KG1 (cell line): Measurements from ENCODE around the gene CTSA.

Source experiments
- DNase-seq: peaks from one replicate; lab custom pipeline; 2025; lab: John Stamatoyannopoulos, UW

The CTSA gene

GRCh38 chr20:45890985-45891983 is at the start of gene CTSA, which contains the start of gene NEURL2:
CTSA (plus strand) TSS chr20:45891335; CDS start chr20:45891569, 234 bp downstream.
NEURL2 (minus strand) TSS chr20:45891208; CDS start chr20:45890991, 217 bp downstream.
- DNase-seq: peak; percentile 44

GRCh38 chr20:45841407-45842129 is 49.6 kb upstream of the CTSA start:
- DNase-seq: no peak

DNA sequence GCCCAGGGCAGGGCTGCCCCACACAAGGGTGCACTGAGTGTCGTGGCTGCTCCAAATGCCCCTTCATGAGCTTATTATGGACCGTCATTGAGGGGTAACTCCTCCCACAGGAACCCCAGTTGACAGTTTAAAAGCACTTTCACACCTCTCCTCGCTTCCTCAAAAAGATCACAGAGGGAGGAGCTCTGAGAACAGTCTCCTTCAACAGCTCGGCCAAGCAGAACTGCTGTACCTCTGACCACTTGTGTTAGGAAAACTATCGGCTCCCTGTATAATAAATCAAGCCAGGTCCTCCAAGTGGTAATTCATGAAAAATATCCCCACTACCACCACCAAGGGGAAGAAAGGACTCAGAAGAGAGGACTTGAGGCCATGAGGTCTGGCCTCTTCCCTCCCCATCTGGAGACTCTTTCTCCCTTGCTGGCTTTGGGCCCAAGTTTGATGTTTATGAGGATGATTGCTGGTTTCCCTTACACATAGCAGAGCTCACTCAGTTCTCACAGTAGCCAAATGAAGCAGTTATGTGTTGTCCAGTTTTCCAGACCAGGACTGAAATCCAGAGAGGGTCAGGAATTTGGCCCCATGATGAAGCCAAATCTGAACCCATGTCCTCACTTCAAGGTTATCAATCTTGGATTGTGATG is 48.8 kb upstream of the CTSA start:
- DNase-seq: no peak

DNA sequence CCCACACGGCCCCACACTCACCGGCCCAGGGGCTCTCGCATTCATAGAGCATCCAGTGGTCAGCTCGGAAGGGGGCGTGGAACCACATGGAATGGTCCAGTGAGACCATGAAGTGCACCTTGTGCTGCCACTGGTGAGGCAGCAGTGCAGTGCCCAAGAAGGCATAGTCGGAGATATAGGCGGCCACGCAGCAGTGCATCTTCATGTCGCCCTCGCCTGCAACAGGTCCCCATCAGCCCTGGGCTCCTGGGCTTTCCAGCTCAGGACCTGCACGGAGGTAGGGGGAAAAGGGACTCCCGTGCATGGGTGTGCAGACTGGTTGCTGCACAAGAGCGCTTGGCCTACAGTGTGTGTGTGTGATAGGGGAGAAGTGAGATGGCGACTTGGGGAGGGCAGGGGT is 47.6 kb upstream of the CTSA start:
- DNase-seq: no peak

- no peak for DNase-seq
Measured at GRCh38 chr20:45845452-45845851, 45.7 kb upstream of the CTSA start.

- DNase-seq: no peak
Measured at GRCh38 chr20:45848421-45848820, 42.7 kb upstream of the CTSA start.

DNA sequence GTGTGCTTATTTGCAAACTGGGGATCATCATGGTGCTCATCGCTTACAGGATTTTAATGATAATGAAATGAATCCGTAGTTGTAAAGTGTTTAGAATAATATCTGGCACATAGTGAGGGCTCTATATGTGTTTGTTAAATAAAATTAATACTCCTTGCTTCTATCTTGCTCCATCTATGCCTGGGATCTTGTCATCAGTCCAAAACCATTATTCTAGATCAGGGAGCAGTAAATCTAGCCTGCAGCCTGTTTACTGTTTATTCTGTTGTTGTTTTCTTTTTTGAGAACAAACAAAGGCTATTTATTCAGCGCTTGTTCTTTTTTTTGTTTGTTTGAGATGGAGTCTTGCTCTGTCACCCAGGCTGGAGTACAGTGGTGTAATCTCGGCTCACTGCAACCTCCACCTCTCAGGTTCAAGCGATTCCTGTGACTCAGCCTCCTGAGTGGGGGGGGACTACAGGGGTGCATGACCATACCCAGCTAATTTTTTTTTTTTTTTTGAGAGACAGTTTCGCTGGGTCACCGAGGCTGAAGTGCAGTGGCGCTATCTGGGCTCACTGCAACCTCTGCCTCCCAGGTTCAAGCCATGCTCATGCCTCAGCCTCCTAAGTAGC is 42.1 kb upstream of the CTSA start:
- no peak for DNase-seq

DNA sequence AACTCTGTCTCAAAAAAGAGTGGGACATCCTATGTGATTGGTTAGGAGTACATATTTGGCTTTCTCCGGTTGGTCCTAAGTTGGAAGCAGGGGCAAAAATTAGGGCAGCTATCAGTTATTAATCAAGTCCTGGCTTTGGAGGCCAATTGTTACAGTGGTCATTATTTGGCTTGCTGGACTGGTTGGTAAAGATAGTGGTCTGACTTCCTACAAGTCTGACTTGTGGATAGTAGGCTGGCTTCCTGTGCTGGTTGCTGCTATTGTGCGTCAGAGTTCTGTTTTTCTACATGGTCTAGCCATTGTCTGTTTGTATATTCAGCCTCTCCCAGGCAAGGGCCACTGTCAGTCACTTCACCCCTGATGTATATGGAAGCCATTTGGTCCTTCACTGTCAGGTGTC is 40.9 kb upstream of the CTSA start:
- no peak for DNase-seq

DNA sequence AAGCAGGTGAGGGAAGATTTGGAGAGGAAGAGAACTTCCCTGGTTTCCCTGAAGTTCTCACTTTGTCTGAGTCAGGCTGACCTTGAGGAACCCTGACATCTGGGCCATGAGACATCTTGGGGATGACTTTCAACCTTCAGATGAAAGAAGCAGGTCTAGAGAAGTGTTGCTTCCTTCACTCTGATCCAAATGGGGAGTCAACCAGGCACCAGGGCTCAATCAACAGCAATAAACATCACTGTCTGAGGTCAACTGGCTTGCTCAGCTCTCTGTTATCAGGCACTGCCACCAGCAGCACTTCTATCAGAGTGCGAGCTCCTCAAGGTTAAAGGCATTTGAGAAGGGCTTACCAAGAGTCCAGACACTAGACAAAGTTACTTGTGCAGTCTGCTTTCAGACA is 40.2 kb upstream of the CTSA start:
- no peak for DNase-seq

- DNase-seq: no peak
Measured at GRCh38 chr20:45851501-45851900, 39.6 kb upstream of the CTSA start.

GRCh38 chr20:45852326-45852725 is 38.8 kb upstream of the CTSA start:
- DNase-seq: no peak

DNA sequence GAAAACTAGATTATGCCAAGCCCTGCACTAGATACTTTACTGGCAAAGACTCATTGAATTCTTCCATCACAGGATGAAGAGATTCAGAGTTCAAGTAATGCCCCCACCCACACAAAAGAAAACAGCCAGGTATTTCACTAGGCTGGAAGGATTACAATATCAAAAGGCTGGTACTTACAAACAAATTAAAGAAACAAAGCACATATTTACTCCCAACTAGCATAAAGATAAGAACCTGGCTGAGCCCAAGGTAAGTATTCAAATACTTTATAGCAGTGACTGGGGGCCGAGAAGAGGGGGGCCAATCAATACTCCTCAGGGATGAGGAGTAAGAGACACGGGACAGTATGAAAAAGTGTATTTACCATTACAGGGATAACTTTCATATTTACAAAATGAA is 37.7 kb upstream of the CTSA start:
- DNase-seq: no peak

- DNase-seq: peak; percentile 99
Measured at GRCh38 chr20:45857114-45857881, 33.8 kb upstream of the CTSA start, which contains the start of the genes ACOT8 and ZSWIM3. ACOT8 (minus strand) TSS chr20:45857392; CDS start chr20:45857315, 77 bp downstream. ZSWIM3 (plus strand) TSS chr20:45857614; CDS start chr20:45857826, 212 bp downstream.

- no peak for DNase-seq
Measured at GRCh38 chr20:45857882-45858216, 33.3 kb upstream of the CTSA start.

DNA sequence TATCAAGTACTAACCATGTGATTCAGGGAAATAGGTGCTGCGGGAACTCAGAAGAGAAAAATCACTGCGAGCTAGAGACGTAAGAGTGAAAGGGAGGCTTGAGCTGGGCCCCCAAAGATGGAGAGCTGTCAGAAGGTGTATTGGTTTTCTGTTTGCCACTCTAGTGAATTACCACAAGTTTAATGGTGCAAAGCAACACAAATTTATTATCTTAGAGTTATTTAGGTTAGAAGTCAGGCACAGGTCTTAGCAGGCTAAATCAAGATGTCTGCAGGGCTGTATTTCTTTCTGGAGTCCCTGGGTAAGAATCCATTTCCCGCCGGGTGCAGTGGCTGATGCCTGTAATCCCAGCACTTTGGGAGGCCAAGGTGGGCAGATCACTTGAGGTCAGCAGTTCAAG is 31.2 kb upstream of the CTSA start:
- no peak for DNase-seq

DNA sequence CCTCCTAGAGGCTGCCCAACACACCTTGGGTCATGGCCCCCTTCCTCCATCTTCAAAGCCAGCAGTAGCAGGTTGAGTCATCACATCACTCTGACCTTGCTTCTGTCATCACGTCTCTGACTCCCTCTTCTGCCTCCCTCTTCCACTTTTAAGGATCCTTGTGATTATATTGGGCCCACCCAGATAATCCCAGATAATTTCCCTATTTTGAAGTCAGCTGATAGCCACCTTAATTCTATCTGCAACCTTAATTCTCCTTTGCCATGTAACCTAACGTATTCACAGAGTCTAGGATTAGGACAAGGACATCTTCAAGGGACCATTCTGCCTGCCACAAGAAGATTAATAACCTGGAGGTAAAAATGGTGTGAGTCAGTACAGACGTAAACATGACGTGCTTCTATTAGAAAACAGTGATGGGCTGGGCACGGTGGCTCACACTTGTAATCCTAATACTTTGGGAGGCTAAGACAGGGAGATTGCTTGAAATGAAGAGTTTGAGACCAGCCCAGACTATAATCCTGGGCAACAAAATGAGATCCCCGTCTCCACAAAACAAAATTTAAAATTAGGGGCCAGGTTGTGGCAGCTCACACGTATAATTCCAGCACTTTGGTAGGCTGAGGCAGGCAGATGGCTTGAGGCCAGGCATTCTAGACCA is 30.4 kb upstream of the CTSA start:
- DNase-seq: no peak

DNA sequence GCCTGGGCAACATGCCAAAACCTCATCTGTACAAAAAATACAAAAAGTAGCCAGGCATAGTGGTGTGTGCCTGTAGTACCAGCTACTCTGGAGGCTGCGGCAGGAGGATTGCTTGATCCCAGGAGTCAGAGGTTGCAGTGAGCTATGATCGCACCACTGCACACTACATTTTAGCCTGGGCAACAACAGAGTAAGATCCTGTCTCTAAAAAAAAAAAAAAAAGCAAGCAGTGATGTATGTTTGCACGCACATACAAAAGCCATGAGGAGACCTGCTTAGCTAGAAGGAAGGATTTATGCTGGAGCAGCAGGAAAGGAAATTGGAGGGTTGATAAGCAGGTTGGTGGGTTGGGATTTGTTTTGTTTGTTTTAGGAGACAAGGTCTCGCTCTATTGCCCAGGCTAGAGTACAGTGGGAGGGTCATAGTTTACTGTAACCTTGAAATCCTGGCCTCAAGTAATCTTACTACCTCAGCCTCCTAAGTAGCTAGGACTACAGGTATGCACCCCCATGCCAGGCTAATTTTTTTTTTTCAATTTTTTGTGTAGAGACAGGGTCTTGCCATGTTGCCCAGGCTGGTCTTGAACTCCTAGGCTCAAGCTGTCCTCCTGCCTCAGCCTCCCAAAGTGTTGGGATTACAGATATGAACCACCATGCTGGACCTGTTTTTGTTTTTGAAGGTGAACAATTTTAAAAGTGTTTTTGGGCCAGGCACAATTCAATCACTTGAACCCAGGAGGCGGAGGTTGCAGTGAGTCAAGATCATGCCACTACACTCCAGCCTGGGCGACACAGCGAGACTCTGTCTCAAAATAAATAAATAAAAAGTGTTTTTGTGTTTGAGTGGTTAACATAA is 29.7 kb upstream of the CTSA start:
- no peak for DNase-seq

- no peak for DNase-seq
Measured at GRCh38 chr20:45863543-45864470, 27.3 kb upstream of the CTSA start.

- no peak for DNase-seq
Measured at GRCh38 chr20:45866454-45866853, 24.7 kb upstream of the CTSA start.
